SU-DHL-6 (cell line): ENCODE data around the gene EPB41.
"Not testable (repeated sequence)": the region's sequence is repeated elsewhere in the genome, so short reads cannot be mapped to it uniquely, and the experiment has no call there.

Experiments used
- H2AFZ ChIP-seq: fragments of 200-600 bp; sonication (generic); 2 replicates; pipeline ENCODE4 v1.6.1; 2014; ENCODE audit warnings: low read depth, mild to moderate bottlenecking, moderate library complexity, mixed read lengths, antibody characterized with exemption, low read length; ENCODE audit not compliant: severe bottlenecking
- H3F3A ChIP-seq: fragments of 200-600 bp; shearing (Covaris generic); 2 replicates; pipeline ENCODE4 v1.6.0; 2016; ENCODE audit warnings: antibody characterized with exemption, mild to moderate bottlenecking; ENCODE audit not compliant: insufficient read depth
- H3K27ac ChIP-seq: fragments of 200-600 bp; sonication (generic); 2 replicates; pipeline ENCODE4 v1.5.1; 2016; ENCODE audit warnings: low read depth, mild to moderate bottlenecking, low read length, moderate library complexity, mixed read lengths
- H3K27me3 ChIP-seq: fragments of 200-600 bp; sonication (generic), shearing (Covaris generic); 2 replicates; pipeline ENCODE4 v1.6.0; 2014; ENCODE audit warnings: mild to moderate bottlenecking, low read length
- H3K36me3 ChIP-seq: fragments of 200-600 bp; sonication (generic); 2 replicates; pipeline ENCODE4 v1.6.1; 2014; ENCODE audit warnings: mild to moderate bottlenecking, low read length, mixed read lengths
- H3K4me2 ChIP-seq: fragments of 300-600, 200-600 bp; shearing (Covaris generic), sonication (generic); 2 replicates; pipeline ENCODE4 v1.6.0; 2014; ENCODE audit warnings: low read length, low read depth, mild to moderate bottlenecking; ENCODE audit not compliant: poor library complexity, severe bottlenecking
- H3K4me3 ChIP-seq: fragments of 200-600 bp; sonication (generic); 2 replicates; pipeline ENCODE4 v1.5.1; 2014; ENCODE audit warnings: antibody characterized with exemption, low read length, mild to moderate bottlenecking, mixed read lengths; ENCODE audit not compliant: insufficient read depth, poor library complexity, severe bottlenecking
- H3K79me2 ChIP-seq: fragments of 200-600 bp; sonication (generic); 2 replicates; pipeline ENCODE4 v1.6.1; 2014; ENCODE audit warnings: mild to moderate bottlenecking, low read length, moderate library complexity; ENCODE audit not compliant: insufficient read depth
- H3K9ac ChIP-seq: fragments of 200-600 bp; sonication (generic); 2 replicates; pipeline ENCODE4 v1.7.0; 2014; ENCODE audit warnings: mild to moderate bottlenecking, low read length
- H3K9me2 ChIP-seq: fragments of 200-600 bp; sonication (generic); replicated peaks from 2 replicates; pipeline ENCODE4 v1.6.1; 2014; ENCODE audit warnings: low read length; ENCODE audit not compliant: insufficient read depth
- H3K9me3 ChIP-seq: fragments of 200-600 bp; sonication (generic); 2 replicates; pipeline ENCODE4 v1.6.1; 2014; ENCODE audit warnings: low read length, mixed read lengths; ENCODE audit not compliant: insufficient read depth
- H4K20me1 ChIP-seq: fragments of 200-600 bp; sonication (generic); 2 replicates; pipeline ENCODE4 v1.6.1; 2014; ENCODE audit warnings: low read depth, mild to moderate bottlenecking, antibody characterized with exemption, low read length, moderate library complexity, mixed read lengths
- EZH2phosphoT487 ChIP-seq: fragments of 200-600 bp; sonication (generic), shearing (Covaris generic); conservative IDR thresholded peaks from 2 replicates; pipeline ENCODE4 v1.6.1; 2018; ENCODE audit warnings: mild to moderate bottlenecking, antibody characterized with exemption, low read length, moderate library complexity, mixed read lengths
- TF ChIP-seq, protein P1 (sequence below): fragments of 200-600 bp; sonication (generic); IDR thresholded peaks from one replicate; pipeline ENCODE4 v1.5.1; 2017; ENCODE audit warnings: antibody characterized with exemption, mild to moderate bottlenecking, low read length, moderate library complexity; ENCODE audit not compliant: insufficient read depth, poor library complexity, severe bottlenecking

EPB41 gene

GRCh38 chr1:29148656-29149491 lies 234.5 kb downstream of the EPB41 start:
- Histone ChIP-seq H3K27me3 (no peaks in the 10 kb centered on the region), H4K20me1 (0 out of 2 replicates have a peak, but pooled peaks cover 6% of the 10 kb centered on the region), H3K79me2 (no peaks in the 10 kb centered on the region), H3K36me3 (peaks cover 23% of the 10 kb centered on the region; the same call in 1 of the 2 replicates), H3K4me2 (no peak overlapping the region), H3K9ac (no peak overlapping the region), H3K9me2 (no peaks in the 10 kb centered on the region), H3F3A (no peaks in the 10 kb centered on the region), H2AFZ (no peak overlapping the region), H3K4me3 (no peak overlapping the region), H3K27ac (no peak overlapping the region), H3K9me3 (no peaks in the 10 kb centered on the region)
- TF ChIP-seq EZH2phosphoT487, result no peak
- TF ChIP-seq, protein P1, sequence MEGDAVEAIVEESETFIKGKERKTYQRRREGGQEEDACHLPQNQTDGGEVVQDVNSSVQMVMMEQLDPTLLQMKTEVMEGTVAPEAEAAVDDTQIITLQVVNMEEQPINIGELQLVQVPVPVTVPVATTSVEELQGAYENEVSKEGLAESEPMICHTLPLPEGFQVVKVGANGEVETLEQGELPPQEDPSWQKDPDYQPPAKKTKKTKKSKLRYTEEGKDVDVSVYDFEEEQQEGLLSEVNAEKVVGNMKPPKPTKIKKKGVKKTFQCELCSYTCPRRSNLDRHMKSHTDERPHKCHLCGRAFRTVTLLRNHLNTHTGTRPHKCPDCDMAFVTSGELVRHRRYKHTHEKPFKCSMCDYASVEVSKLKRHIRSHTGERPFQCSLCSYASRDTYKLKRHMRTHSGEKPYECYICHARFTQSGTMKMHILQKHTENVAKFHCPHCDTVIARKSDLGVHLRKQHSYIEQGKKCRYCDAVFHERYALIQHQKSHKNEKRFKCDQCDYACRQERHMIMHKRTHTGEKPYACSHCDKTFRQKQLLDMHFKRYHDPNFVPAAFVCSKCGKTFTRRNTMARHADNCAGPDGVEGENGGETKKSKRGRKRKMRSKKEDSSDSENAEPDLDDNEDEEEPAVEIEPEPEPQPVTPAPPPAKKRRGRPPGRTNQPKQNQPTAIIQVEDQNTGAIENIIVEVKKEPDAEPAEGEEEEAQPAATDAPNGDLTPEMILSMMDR, result no peak

DNA sequence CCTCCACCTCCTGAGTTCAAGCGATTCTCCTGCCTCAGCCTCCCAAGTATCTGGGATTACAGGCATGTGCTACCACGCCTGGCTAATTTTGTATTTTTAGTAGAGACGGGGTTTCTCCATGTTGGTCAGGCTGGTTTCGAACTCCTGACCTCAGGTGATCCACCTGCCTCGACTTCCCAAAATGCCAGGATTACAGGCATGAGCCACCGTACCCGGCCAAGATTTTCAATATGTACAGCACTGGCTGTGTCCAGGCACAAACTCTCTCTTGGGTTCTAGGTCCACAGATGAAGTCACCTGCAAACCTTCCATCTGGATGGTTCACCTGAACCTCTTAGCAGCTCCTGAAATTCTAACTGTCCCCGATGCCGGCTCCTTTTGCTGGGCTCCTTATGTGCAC lies 236.0 kb downstream of the EPB41 start:
- H3K27ac ChIP-seq, H3K9me2 ChIP-seq, H3K4me2 ChIP-seq, H3K4me3 ChIP-seq, H2AFZ ChIP-seq, H3K27me3 ChIP-seq, H3K9ac ChIP-seq, H3K9me3 ChIP-seq, H4K20me1 ChIP-seq, H3K79me2 ChIP-seq, H3F3A ChIP-seq: not testable (repeated sequence)
- peaks cover 31% of the 10 kb centered on the region; the same call in 1 of the 2 replicates for H3K36me3 ChIP-seq

DNA sequence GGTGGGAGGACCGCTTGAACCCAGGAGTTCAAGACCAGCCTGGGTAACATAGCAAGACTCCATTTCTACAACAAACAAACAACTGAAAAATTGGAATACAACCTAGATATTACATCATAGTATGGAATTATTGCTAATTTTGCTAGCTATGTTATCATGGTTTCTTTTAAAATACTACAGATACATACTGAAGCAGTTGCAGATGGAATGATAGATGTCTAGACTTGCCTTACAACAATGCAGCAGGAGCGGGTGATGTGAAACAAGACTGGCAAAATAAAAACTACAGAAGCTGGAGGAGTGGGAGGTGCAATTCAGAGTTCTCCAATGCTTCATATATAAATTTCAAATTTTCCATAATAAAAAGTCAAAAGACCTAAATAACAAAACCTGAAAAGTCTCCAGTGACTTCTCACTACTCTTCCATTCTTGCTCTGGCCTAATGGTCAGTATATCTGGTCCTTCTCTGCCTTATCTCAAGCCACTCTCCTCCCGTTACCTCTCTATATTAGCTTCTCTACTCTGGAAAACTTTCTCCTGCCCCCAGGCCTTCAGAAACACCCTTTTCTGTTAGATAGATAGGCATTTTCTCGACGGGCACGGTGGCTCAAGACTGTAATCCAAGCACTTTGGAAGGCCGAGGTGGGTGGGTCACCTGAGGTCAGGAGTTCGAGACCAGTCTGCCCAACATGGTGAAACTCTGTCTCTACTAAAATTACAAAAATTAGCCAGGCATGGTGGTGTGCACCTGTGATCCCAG lies 237.9 kb downstream of the EPB41 start:
- Histone ChIP-seq H3K9me3 (no peaks in the 10 kb centered on the region), H3K9me2 (no peaks in the 10 kb centered on the region), H3F3A (no peaks in the 10 kb centered on the region), H3K4me2 (no peak overlapping the region), H3K27ac (no peak overlapping the region), H3K36me3 (peaks cover 31% of the 10 kb centered on the region; the same call in 1 of the 2 replicates), H3K27me3 (no peaks in the 10 kb centered on the region), H3K79me2 (peaks cover 16% of the 10 kb centered on the region; the same call in 1 of the 2 replicates), H3K4me3 (no peak overlapping the region), H4K20me1 (0 out of 2 replicates have a peak, but pooled peaks cover 3% of the 10 kb centered on the region), H2AFZ (no peak overlapping the region), H3K9ac (no peak overlapping the region)
- TF ChIP-seq EZH2phosphoT487, result no peak
- TF ChIP-seq, protein P1, result no peak
